GM12878 (cell line): ENCODE measurements around the gene AMT. TPM values are rescaled to one million over a fixed set of nuclear protein-coding genes. Genes with fewer than 3 reads are reported as not detected.

Experiments used
- ATAC-seq: fragments of 200-7000 bp; cut with Tn5 transposase; 3 replicates; pipeline ENCODE4 v1.9.1; 2020; ENCODE audit warnings: mild to moderate bottlenecking, moderate library complexity
- BruUV-seq: library from RNA; stranded (reverse); fragments of 400-500 nt; replicated peaks from 2 replicates; lab custom pipeline; 2021; lab: Mats Ljungman, UMichigan
- CTCF ChIA-PET: fragments of 300-600 bp; sonication (Branson Sonifier 250); formaldehyde crosslinking; extraction: SDS; loops from one replicate; lab custom pipeline; 2021; ENCODE audit warnings: inconsistent platforms; lab: Yijun Ruan, JAX
- POLR2A ChIA-PET: fragments of 350-600 bp; formaldehyde crosslinking; extraction: SDS; loops from one replicate; lab custom pipeline; 2021; ENCODE audit warnings: inconsistent platforms; lab: Charles Lee
- RAD21 ChIA-PET: fragments of 300-600 bp; sonication (Branson Sonifier 250); formaldehyde crosslinking; loops from one replicate; lab custom pipeline; 2023; ENCODE audit warnings: antibody characterized with exemption; ENCODE audit not compliant: unreplicated experiment; lab: Charles Lee
- SMC1A ChIA-PET: fragments of 300-600 bp; sonication (Branson Sonifier 250); formaldehyde crosslinking; loops from one replicate; lab custom pipeline; 2023; ENCODE audit not compliant: unreplicated experiment, uncharacterized antibody; lab: Charles Lee
- DNase-seq: peaks from one replicate; pipeline ENCODE4 v3.0.0-alpha.2; 2011; ENCODE audit warnings: low read depth, low spot score
- FAIRE-seq: peaks from 3 replicates; lab custom pipeline; 2011; peaks lifted over from hg19 to GRCh38; lab: Jason Lieb, UNC
- H2AFZ ChIP-seq: 2 replicates; pipeline ENCODE4 v1.6.0; 2011; ENCODE audit warnings: low read depth, low read length, control low read depth; ENCODE audit not compliant: control insufficient read depth
- H3K27ac ChIP-seq: 2 replicates; pipeline ENCODE4 v1.5.1; 2011; ENCODE audit warnings: control low read depth; ENCODE audit not compliant: control insufficient read depth, insufficient read depth
- H3K27me3 ChIP-seq, 2 experiments: replicated peaks in 1 of 2; 2 replicates each; pipeline versions ENCODE4 v1.6.0 to v1.6.1; 2011; ENCODE audit warnings: low read length in 1 of 2; ENCODE audit not compliant: control insufficient read depth in 2 of 2, insufficient read depth in 2 of 2
- H3K36me3 ChIP-seq, 2 experiments: 2 replicates each; pipeline ENCODE4 v1.5.1; 2011; ENCODE audit warnings: low read length in 1 of 2; ENCODE audit not compliant: control insufficient read depth in 2 of 2, insufficient read depth in 2 of 2
- H3K4me1 ChIP-seq: 2 replicates; pipeline ENCODE4 v1.6.1; 2011; ENCODE audit warnings: mild to moderate bottlenecking, low read length, moderate library complexity, mixed read lengths; ENCODE audit not compliant: control insufficient read depth, insufficient read depth
- H3K4me2 ChIP-seq: 2 replicates; pipeline ENCODE4 v1.6.0; 2011; ENCODE audit warnings: control low read depth; ENCODE audit not compliant: control insufficient read depth, insufficient read depth
- H3K4me3 ChIP-seq: fragments of 200-600 bp; sonication (generic); 2 replicates; pipeline ENCODE4 v1.5.1; 2016
- H3K79me2 ChIP-seq: 2 replicates; pipeline ENCODE4 v1.6.0; 2011; ENCODE audit warnings: low read length; ENCODE audit not compliant: control insufficient read depth, insufficient read depth
- H3K9ac ChIP-seq: 2 replicates; pipeline ENCODE4 v1.8.0; 2011; ENCODE audit warnings: low read length, control low read depth, mixed read lengths; ENCODE audit not compliant: control insufficient read depth, insufficient read depth
- H3K9me3 ChIP-seq: replicated peaks from 3 replicates; pipeline ENCODE4 v1.5.1; 2011; ENCODE audit warnings: mild to moderate bottlenecking, low read length; ENCODE audit not compliant: control insufficient read depth, insufficient read depth
- H4K20me1 ChIP-seq: 2 replicates; pipeline ENCODE4 v1.6.0; 2011; ENCODE audit not compliant: control insufficient read depth, insufficient read depth
- CHD4 ChIP-seq: fragments of 200-600 bp; sonication (generic); IDR thresholded peaks from 2 replicates; pipeline ENCODE4 v1.6.1; 2016; ENCODE audit warnings: mild to moderate bottlenecking
- ETV6 ChIP-seq, 2 experiments: fragments of 450-650 bp in 1 of 2; IDR thresholded peaks in 1 of 2; conservative IDR thresholded peaks in 1 of 2; 2 replicates each; pipeline ENCODE4 v1.6.1; 2014; ENCODE audit warnings: antibody characterized with exemption in 1 of 2, borderline replicate concordance in 1 of 2, low read depth in 1 of 2, mild to moderate bottlenecking in 1 of 2, moderate library complexity in 1 of 2
- MXI1 ChIP-seq: fragments of 150-350 bp; IDR thresholded peaks from 2 replicates; pipeline ENCODE4 v1.6.1; 2011; ENCODE audit warnings: low read depth, mild to moderate bottlenecking, inconsistent platforms, low read length, improper control_type of control experiment
- NR2F1 ChIP-seq: fragments of 450-650 bp; conservative IDR thresholded peaks from 2 replicates; pipeline ENCODE4 v1.6.1; 2017; ENCODE audit warnings: mild to moderate bottlenecking
- PAX8 ChIP-seq: fragments of 450-650 bp; IDR thresholded peaks from 2 replicates; pipeline ENCODE4 v1.6.1; 2017; ENCODE audit warnings: mild to moderate bottlenecking, moderate library complexity
- SMC3 ChIP-seq: IDR thresholded peaks from 2 replicates; pipeline ENCODE4 v1.6.1; 2011; ENCODE audit warnings: low read length, improper control_type of control experiment, borderline replicate concordance
- SP1 ChIP-seq: IDR thresholded peaks from one replicate; pipeline ENCODE4 v1.6.1; 2011; ENCODE audit warnings: low read depth, low read length
- SUPT20H ChIP-seq: IDR thresholded peaks from 2 replicates; pipeline ENCODE4 v1.6.1; 2011; ENCODE audit warnings: low read depth, mild to moderate bottlenecking, low read length, moderate library complexity, borderline replicate concordance; ENCODE audit not compliant: control insufficient read depth
- TARDBP ChIP-seq: IDR thresholded peaks from 2 replicates; pipeline ENCODE4 v1.6.1; 2016; ENCODE audit warnings: borderline replicate concordance
- WRNIP1 ChIP-seq: IDR thresholded peaks from 2 replicates; pipeline ENCODE4 v1.6.1; 2011; ENCODE audit warnings: low read depth, low read length, improper control_type of control experiment, borderline replicate concordance
- WGBS: methylation state at CpG from one replicate; pipeline ENCODE4 v1.1.6; 2016; ENCODE audit warnings: low lambda C conversion rate; ENCODE audit not compliant: insufficient replicate concordance, insufficient coverage; ENCODE audit errors: missing lambda C conversion rate; 5-methylcytosine and 5-hydroxymethylcytosine counted together
- in situ Hi-C: fragments of 300-500 bp; cut with MboI; formaldehyde crosslinking; loops from 9 replicates; pipeline ENCODE4 v1.14.3; 2018; ENCODE audit warnings: mixed read lengths
- intact Hi-C: fragments of 100-400 bp; cut with micrococcal nuclease; formaldehyde crosslinking; loops from one replicate; pipeline ENCODE4 v1.14.2; 2022; ENCODE audit not compliant: unreplicated experiment
- polyA plus RNA-seq, 11 experiments: library from polyadenylated mRNA; depleted of rRNA in 4 of 11; unstranded in 6 of 11; stranded (reverse) in 5 of 11; fragments of >200 nt; fragmentation: Nextera tagmentation in 4 of 11; fragmentation: Illumina TruSeq in 1 of 11; extraction: Ambion mirVana in 4 of 11; extraction: Trizol in 1 of 11; gene quantifications; 1 replicate in 1 of 11; 2 replicates in 10 of 11; pipeline versions ENCODE4 v1.2.1 to v1.2.3, GENCODE V29; 2011 to 2016; ENCODE audit warnings: inconsistent platforms in 2 of 11, missing spikeins in 2 of 11, low read depth in 1 of 11
- total RNA-seq, 4 experiments: library from RNA; depleted of rRNA in 3 of 4; stranded (reverse); fragments of >200 nt in 3 of 4; fragmentation: Illumina TruSeq in 1 of 4; extraction: Trizol in 1 of 4; gene quantifications; 2 replicates each; pipeline versions ENCODE4 v1.2.1 to v1.2.3, GENCODE V29; 2013 to 2021
- TF ChIP-seq, protein P1 (sequence below): IDR thresholded peaks from 2 replicates; pipeline ENCODE4 v1.6.1; 2012; ENCODE audit warnings: low read depth, low read length, improper control_type of control experiment
- TF ChIP-seq, protein P2 (sequence below): fragments of 450-650 bp; IDR thresholded peaks from 2 replicates; pipeline ENCODE4 v1.6.1; 2016; ENCODE audit warnings: mild to moderate bottlenecking, moderate library complexity, borderline replicate concordance
- TF ChIP-seq, protein P3 (sequence below): fragments of 150-350 bp; IDR thresholded peaks from 2 replicates; pipeline ENCODE4 v1.6.1; 2016; ENCODE audit warnings: low read depth, low read length

Gene AMT
- total and polyA plus RNA-seq, 10 of the 15 experiments (the other 5 are each of a cell fraction or from before 2014, with no cell fraction given), result 0.45 to 7.2 (median 2.6) TPM

DNA sequence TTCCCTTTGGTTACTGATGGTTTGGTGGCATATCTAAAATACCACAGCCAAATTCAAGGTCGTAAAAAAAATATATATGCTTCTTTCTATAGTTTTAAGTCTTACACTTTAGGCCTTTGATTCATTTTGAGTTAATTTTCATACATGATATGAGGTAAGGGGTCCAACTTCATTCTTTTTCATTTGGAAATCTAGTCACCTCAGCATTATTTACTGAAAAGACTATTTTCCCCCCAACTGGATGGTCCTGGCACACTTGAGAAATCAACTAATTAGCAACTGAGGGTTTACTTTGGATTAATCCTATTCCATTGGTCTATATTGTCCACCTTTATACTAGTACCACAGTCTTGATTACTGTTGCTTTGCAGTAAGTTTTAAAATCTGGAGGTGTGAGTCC lies 36.7 kb downstream of the AMT start:
- Histone ChIP-seq H3K4me2 (0 out of 2 replicates have a peak overlapping the region, but pooled peaks have one; percentile 47), H3K27me3 (no peaks in the 10 kb centered on the region), H3K9me3 (peaks cover 4% of the 10 kb centered on the region), H3K36me3 (peaks cover 0 to 4% of the 10 kb centered on the region in 2 experiments; a peak in 2 of 4 replicates), H3K9ac (no peak overlapping the region), H2AFZ (no peak overlapping the region), H3K4me1 (peaks cover 6% of the 10 kb centered on the region), H4K20me1 (peaks cover 4% of the 10 kb centered on the region; the same call in 1 of the 2 replicates), H3K27ac (no peak overlapping the region; the same call in 1 of the 2 replicates), H3K79me2 (peaks cover 82% of the 10 kb centered on the region), H3K4me3 (no peak overlapping the region)
- TF ChIP-seq NR2F1 (no peak), SMC3 (no peak), CHD4 (no peak), MXI1 (no peak), WRNIP1 (no peak), SUPT20H (no peak), TARDBP (no peak), PAX8 (no peak), SP1 (no peak), ETV6 (conservative IDR thresholded peaks at IDR 0.05 in 1 of 2, IDR thresholded peaks at IDR 0.05 in 1 of 2; ENCODE audit: borderline replicate concordance in 1 of 2, low read depth in 1 of 2) (no peak)
- TF ChIP-seq, protein P1, sequence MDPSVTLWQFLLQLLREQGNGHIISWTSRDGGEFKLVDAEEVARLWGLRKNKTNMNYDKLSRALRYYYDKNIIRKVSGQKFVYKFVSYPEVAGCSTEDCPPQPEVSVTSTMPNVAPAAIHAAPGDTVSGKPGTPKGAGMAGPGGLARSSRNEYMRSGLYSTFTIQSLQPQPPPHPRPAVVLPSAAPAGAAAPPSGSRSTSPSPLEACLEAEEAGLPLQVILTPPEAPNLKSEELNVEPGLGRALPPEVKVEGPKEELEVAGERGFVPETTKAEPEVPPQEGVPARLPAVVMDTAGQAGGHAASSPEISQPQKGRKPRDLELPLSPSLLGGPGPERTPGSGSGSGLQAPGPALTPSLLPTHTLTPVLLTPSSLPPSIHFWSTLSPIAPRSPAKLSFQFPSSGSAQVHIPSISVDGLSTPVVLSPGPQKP, result no peak
- TF ChIP-seq, protein P2, sequence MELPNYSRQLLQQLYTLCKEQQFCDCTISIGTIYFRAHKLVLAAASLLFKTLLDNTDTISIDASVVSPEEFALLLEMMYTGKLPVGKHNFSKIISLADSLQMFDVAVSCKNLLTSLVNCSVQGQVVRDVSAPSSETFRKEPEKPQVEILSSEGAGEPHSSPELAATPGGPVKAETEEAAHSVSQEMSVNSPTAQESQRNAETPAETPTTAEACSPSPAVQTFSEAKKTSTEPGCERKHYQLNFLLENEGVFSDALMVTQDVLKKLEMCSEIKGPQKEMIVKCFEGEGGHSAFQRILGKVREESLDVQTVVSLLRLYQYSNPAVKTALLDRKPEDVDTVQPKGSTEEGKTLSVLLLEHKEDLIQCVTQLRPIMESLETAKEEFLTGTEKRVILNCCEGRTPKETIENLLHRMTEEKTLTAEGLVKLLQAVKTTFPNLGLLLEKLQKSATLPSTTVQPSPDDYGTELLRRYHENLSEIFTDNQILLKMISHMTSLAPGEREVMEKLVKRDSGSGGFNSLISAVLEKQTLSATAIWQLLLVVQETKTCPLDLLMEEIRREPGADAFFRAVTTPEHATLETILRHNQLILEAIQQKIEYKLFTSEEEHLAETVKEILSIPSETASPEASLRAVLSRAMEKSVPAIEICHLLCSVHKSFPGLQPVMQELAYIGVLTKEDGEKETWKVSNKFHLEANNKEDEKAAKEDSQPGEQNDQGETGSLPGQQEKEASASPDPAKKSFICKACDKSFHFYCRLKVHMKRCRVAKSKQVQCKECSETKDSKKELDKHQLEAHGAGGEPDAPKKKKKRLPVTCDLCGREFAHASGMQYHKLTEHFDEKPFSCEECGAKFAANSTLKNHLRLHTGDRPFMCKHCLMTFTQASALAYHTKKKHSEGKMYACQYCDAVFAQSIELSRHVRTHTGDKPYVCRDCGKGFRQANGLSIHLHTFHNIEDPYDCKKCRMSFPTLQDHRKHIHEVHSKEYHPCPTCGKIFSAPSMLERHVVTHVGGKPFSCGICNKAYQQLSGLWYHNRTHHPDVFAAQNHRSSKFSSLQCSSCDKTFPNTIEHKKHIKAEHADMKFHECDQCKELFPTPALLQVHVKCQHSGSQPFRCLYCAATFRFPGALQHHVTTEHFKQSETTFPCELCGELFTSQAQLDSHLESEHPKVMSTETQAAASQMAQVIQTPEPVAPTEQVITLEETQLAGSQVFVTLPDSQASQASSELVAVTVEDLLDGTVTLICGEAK, result no peak
- TF ChIP-seq, protein P3, sequence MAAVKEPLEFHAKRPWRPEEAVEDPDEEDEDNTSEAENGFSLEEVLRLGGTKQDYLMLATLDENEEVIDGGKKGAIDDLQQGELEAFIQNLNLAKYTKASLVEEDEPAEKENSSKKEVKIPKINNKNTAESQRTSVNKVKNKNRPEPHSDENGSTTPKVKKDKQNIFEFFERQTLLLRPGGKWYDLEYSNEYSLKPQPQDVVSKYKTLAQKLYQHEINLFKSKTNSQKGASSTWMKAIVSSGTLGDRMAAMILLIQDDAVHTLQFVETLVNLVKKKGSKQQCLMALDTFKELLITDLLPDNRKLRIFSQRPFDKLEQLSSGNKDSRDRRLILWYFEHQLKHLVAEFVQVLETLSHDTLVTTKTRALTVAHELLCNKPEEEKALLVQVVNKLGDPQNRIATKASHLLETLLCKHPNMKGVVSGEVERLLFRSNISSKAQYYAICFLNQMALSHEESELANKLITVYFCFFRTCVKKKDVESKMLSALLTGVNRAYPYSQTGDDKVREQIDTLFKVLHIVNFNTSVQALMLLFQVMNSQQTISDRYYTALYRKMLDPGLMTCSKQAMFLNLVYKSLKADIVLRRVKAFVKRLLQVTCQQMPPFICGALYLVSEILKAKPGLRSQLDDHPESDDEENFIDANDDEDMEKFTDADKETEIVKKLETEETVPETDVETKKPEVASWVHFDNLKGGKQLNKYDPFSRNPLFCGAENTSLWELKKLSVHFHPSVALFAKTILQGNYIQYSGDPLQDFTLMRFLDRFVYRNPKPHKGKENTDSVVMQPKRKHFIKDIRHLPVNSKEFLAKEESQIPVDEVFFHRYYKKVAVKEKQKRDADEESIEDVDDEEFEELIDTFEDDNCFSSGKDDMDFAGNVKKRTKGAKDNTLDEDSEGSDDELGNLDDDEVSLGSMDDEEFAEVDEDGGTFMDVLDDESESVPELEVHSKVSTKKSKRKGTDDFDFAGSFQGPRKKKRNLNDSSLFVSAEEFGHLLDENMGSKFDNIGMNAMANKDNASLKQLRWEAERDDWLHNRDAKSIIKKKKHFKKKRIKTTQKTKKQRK, result no peak
- FAIRE-seq (no peak), DNase-seq (no peak), ATAC-seq (no peak)
- intact Hi-C loops, result no loop called here
- 47% methylated on average over 1 of the region's 1 CpG for WGBS
- SMC1A ChIA-PET, result no interaction called here
- in situ Hi-C loops, result no loop called here
- RAD21 ChIA-PET, result interaction anchor here (1.1 kb wide), 1 partner anchor 45 kb away, joined by 3 read pairs; the partner anchor contains the start of gene USP4
- BruUV-seq, result TSS peak; percentile 46
- POLR2A ChIA-PET, result no interaction called here
- CTCF ChIA-PET, result interaction anchor here (0.9 to 1.3 kb wide), 2 partner anchors 9 to 12 kb away, joined by 3 read pairs; no protein-coding TSS in a partner anchor
